CD4-positive, alpha-beta T cell treated with Interleukin-15 for 1 hour (primary cell): ENCODE results near the gene PLEKHM2.

Experiments used
- DNase-seq: peaks from one replicate; pipeline ENCODE4 v3.0.0-alpha.2; 2020

PLEKHM2 gene

GRCh38 chr1:15761366-15762128 is 77.4 kb downstream of the PLEKHM2 start:
- DNase-seq, result no peak

GRCh38 chr1:15762546-15762945 is 78.4 kb downstream of the PLEKHM2 start:
- no peak for DNase-seq

GRCh38 chr1:15764269-15764764 is 80.2 kb downstream of the PLEKHM2 start:
- DNase-seq, result no peak

- no peak for DNase-seq
Observed at GRCh38 chr1:15764890-15765289, 80.8 kb downstream of the PLEKHM2 start.

- DNase-seq, result no peak
Observed at GRCh38 chr1:15765495-15766194, 81.5 kb downstream of the PLEKHM2 start.

- DNase-seq, result no peak
Observed at GRCh38 chr1:15767941-15768340, 83.8 kb downstream of the PLEKHM2 start.

GRCh38 chr1:15768388-15768787 is 84.3 kb downstream of the PLEKHM2 start:
- no peak for DNase-seq

GRCh38 chr1:15770313-15770962 is 86.3 kb downstream of the PLEKHM2 start:
- DNase-seq, result no peak

- no peak for DNase-seq
Observed at GRCh38 chr1:15771836-15772515, 87.9 kb downstream of the PLEKHM2 start.

GRCh38 chr1:15775706-15776105 is 91.6 kb downstream of the PLEKHM2 start:
- no peak for DNase-seq

GRCh38 chr1:15777909-15778707 is 94.0 kb downstream of the PLEKHM2 start:
- DNase-seq, result no peak
